Measurements from ENCODE around the gene HNRNPL.
"Not testable (repeated sequence)": the region's sequence is repeated elsewhere in the genome, so short reads cannot be mapped to it uniquely, and the experiment has no call there.

Gene HNRNPL

DNA sequence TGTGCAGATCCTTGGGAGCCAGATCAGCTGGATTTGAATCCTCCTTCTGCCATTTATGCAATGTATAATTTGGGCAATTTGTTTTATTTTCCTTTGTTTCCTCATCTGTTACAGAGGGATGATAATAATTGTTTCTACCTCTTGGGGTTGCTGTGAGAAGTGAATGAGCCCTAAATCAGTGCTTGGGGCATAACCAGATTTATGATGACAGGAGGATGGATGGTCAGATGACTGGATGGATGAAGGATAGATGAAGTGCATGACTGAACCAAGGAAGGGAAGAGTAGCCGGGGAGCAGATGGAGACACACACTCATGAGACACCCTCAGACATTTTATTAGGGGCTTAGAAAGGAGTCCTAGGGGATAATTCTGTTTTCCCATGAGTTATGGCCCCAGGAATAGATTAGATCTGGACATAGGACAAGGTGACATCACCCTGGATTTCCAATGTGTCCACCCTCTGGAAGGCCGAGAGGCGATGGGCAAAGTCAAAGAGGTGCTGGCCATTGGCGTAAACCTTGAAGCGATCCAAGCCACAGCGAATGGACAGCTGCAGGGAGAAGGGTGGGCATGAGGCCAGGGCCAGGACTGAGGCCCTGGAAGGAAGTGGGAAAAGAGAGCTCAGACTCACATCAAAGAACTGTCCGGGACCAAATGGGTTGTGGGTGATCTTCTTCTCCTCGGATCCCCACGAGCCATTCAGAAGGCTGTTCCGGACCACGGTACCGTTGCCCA is 48.3 kb downstream of the HNRNPL start:
- no peak for DNase-seq (ENCODE audit: low read depth)

DNA sequence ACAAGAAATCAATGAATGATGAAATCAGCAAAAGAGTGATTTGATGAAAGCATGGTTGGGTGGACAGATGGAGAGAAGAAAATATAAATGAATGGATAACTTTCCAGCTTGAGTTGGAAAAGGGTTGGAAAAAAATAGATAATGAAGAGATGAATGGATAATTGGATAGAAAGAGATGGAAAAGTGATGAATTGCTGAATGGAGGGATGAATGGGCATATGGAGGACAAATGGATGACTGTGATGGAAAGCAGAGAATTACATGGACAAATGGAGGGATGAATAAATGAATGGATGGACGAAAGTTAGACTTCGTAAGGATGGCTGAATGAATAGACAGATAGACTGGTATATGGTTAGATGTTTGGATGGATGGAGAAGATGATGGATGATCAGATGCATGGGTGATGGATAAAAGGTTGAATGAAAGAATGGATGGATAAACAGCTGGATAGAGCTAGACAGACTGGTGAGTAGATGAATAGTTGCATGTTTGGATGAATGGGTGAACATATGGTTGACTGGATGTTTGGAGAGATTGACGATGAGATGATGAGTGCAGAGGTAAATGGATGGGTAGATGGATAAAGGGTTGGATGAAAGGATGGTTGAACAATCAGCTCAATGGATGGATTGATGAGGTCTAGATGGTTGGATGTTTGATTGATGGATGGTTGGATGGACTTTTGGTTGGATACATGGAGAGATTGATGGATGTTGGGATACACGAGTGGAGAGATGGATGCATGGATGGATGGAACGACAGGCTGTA is 49.0 kb downstream of the HNRNPL start:
- no peak for DNase-seq (ENCODE audit: low read depth)

DNA sequence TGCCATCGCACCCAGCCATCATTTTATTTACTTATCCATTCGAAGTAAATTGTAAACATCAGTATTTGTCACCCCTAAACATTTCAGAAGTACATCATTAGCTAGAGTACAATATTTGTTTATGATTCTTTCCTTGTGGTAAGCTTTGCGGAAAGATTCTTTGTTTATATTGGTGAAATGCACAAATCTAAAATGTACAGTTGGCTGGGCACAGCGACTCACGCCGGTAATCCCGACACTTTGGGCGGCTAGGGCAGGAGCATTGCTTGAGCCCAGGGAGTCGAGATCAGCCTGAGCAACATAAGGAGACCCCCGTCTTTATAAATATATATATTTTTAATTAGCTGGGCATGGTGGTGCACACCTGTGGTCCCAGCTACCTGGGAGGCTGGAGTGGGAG is 50.7 kb downstream of the HNRNPL start:
- DNase-seq (ENCODE audit: low read depth): no peak

DNA sequence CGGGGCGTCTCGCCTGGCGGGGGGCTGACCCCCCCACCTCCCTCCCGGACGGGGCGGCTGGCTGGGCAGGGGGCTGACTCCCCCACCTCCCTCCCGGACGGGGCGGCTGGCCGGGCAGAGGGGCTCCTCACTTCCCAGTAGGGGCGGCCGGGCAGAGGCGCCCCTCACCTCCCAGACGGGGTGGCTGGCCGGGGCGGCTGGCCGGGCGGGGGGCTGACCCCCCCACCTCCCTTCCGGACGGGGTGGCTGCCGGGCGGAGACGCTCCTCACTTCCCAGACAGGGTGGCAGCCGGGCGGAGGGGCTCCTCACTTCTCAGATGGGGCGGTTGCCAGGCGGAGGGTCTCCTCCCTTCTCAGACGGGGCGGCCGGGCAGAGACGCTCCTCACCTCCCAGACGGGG is 52.0 kb downstream of the HNRNPL start:
- DNase-seq (ENCODE audit: low read depth): not testable (repeated sequence)

DNA sequence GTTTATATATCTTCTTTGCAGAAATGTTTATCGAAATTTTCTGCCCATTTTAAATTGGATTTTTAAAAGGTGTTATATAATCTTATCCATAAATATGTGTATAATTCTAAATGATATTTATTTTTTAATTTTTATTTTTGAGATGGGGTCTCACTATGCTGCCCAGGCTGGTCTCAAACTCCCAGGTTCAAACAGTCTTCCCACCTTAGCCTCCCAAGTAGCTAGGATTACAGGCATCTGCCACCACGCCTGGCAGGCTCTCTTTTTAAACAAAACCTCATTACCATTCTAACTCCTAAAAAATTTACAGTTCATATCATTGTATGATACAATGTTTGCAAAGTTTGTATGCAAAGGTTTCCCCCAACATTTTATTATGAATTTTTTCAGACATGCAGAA is 53.6 kb downstream of the HNRNPL start:
- no peak for DNase-seq (ENCODE audit: low read depth)

DNA sequence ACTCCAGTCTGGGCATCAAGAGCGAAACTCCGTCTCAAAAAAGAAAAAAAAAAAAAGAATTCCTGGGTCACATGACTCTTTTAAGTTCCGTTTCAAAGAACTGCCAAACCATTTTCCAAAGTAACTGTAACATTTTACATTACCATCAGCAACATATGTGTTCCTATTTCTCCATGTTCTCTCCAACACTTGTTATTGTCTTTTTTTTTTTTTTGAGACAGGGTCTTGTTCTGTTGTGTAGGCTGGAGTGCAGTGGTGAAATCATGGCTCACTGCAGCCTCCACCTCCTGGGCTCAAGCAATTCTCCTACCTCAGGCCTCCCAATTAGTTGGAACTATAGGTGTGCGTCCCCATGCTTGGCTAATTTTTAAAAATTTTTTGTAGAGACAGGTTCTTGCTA is 54.2 kb downstream of the HNRNPL start:
- no peak for DNase-seq (ENCODE audit: low read depth)

DNA sequence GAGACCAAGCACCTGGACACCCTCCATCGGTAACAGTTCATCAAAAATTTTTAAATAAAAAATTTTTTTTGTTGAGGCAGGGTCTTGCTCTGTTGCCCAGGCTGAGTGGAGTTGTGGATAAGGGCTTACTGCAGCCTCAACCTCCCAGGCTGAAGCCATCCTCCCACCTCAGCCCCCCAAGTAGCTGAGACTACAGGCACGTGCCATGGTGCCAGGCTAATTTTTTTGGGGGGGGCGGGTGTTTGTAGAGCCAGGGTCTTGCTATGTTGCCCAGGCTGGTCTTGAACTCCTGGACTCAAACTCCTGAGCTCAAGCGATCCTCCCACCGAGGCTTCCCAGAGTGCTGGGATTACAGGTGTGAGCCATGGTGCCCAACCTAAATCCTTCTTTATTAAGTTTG is 56.1 kb downstream of the HNRNPL start:
- DNase-seq (ENCODE audit: low read depth): no peak

DNA sequence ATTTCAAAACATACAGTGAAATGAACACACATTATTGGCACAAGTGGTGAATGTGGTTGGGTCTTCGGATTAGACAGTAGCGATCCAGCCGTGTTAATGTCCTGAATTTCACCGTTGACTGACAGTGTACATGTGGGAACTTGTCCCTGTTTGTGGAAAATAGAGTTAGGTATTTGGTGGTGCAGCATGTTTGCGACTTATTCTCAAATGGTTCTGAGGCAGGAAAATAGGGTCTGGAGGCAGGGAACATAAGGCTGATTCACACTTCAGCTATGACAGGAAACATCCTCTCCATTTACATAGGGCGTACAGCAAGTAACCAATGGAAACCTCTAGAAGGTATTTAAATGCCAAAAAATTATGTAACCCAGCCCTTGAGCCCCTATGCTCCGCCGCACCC is 56.6 kb downstream of the HNRNPL start:
- peak; percentile 20 for DNase-seq (ENCODE audit: low read depth)

DNA sequence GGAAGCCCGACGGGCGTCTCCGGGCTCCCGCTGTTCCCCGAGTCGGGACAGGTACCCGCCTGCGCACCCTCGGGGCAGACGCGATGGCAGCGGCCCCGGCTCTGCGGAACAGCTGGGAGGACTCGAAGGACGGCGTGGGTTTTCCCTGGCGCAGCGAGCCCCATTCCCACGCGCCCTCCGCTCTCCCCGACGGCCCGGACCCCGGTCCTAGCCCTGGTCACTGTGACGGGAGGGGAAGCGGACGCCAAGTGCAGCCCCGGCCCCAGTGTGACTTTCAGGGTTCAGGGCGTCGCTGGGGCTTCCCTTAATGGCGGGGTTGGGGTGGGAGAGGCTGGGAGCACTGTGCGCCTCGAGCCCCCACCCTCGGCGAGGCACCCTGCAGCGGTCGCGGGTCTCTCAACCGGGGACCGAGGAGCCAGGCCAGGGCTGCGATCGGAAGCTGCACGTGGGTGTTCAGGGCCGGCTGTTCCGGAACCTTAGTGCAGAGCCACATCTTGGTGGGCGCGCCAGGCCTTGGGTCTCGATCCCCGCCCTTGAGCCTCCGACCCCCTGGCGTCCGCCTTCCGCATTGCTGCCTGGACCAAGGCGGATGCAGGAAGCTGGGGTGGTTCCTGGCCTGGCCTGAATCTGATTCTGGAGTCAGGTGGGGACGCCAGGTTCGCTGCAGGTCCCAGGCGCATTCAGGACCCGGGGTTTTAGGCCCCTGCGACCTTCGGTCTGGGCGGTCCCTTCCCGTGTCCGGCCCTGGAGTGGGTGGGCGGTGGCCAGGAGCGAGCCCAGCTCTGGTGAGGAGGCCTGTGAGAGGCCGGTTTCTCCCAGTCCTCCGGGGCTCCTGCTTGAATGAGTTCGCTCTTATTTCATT is 57.3 kb downstream of the HNRNPL start:
- no peak for DNase-seq (ENCODE audit: low read depth)

DNA sequence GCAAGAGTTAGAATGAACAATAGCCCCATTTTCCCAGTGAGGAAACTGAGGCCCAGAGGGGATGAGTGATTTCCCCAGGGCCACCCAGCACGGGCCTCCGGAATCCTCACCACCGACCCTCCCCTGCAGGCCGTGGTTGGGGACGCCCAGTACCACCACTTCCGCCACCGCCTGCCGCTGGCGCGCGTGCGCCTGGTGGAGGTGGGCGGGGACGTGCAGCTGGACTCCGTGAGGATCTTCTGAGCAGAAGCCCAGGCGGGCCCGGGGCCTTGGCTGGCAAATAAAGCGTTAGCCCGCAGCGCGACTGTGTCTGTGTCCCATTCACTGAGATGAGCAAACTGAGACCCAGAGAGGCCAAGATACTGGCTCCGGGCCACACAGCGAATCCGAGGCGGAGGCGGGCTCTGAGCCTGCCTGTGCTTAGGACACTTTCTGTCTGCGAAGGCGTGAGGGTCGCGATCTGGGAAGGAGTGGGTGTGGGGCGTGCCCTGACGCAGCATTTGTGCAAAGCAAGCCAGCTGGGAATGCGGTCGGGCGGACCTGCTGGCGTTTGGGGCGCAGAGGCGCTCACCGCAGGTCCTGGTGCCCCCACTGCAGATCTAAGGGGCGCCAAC is 58.2 kb downstream of the HNRNPL start:
- DNase-seq (ENCODE audit: low read depth): not testable (repeated sequence)

DNA sequence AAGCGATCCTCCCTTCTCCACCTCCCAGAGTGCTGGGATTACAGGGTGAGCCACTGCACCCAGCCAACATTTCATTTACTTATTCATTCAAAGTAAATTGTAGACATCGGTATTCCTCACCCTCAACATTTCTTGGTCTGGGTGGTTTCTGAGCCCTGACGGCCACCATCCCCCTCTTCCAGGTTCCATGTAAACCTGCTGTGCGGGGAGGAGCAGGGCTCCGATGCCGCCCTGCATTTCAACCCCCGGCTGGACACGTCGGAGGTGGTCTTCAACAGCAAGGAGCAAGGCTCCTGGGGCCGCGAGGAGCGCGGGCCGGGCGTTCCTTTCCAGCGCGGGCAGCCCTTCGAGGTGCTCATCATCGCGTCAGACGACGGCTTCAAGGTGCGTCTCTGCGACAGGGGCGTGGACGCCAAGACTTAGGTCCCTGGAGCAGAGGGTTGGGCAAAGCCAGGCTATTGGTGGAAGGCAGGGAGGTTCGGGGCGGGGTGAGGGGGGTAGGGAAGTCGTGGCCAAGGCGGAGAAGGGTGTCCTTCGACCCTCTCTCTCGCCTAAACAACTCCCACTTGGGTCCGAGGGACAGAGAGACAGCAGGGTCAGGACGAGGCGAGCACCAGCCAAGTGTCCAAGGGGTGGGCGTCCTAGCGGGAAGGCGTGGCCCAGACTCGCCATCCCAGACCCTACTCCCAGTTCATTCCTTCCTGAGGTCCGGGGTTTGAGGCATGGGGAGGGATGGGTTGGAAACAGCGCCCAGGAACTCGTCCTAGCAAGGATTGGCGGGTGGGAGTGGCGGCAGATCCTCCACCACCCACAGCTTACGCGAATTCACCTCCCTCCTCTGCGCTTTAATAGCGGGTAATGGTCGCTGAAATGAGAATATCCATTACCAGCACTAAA is 59.0 kb downstream of the HNRNPL start:
- not testable (repeated sequence) for DNase-seq (ENCODE audit: low read depth)

DNA sequence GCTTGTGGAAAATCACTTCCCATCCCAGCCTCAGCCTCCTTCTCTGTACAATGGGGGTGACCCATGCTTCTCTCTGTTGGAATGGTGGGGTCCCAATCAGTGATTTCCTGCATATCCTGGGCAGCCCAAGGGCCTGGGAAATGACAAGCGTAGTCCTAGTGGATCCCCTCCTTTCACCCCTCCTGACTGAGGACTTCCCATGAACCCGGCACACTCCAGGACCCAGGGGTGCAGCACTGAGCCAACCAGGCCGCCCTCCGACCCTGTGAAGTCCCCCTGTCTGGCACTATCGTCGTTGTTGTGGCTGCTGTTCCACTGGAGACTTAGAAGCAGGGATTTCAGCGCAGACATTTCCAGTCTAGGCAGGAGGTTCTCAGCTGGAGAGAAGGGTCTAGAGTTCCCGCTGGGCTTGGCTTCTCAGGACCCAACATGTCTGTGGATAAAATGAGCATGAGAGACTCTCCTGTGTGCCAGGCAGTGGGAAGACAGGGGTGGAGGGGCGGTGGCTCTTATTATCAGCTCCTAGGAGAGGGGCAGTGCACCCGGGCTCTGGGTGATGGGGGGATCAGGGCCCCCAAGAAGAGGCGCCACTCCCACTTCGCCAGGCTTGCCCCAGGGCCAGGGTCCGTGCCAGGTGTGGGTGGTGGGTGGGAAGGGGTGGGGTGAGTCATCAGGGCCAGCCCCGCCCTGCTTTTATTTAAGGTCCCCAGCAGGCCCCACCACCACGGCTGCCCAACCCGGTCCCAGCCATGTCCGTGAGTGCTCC is 61.1 kb downstream of the HNRNPL start, which contains the start of gene LGALS7B:
Gene LGALS7B, plus strand, starts transcription at position 723 of the 766 bp plus-strand sequence. Its CDS starts 27 bp downstream, at position 750.
- no peak for DNase-seq (ENCODE audit: low read depth)

DNA sequence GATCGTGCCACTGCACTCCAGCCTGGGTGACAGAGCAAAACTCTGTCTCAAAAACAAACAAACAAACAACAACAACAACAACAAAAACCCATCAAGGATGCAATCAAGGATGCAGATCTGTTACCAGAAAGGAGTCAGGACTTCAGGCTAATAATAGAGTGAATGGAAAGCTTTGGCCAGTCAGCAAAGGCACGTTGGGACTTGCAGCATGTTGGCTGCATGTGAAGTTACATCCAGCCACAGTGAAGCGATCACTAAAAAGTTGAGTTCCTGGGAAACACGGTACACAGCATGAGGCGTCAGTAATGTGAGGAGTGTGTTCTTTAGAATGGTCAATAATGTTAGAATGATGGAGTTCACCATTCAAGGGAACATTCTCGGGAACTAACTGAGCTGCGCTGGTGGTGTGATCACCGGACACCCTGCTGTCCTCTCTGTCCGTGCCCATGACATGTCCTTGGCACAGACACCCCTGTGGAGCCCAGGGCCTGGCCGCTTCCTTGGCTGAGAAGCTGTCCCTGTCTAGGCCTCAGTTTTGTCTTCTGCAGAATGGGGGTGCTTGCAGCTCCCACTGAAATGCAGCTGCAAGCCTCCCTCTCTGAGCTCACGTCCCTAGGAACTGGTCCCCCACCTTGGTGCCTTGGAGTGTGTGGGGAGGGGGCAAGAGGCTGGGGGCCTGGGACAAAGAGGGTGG is 63.1 kb downstream of the HNRNPL start:
- DNase-seq (ENCODE audit: low read depth): no peak
